HCT116 (cell line): ENCODE data around the gene RHEX.

Experiments used
- EZH2 ChIP-seq: fragments of 200-600 bp; sonication (generic); IDR thresholded peaks from 2 replicates; pipeline ENCODE4 v1.6.1; 2017; ENCODE audit warnings: antibody characterized with exemption, mixed run types
- EZH2phosphoT487 ChIP-seq: fragments of 200-600 bp; IDR thresholded peaks from 2 replicates; pipeline ENCODE4 v1.6.1; 2018; ENCODE audit warnings: antibody characterized with exemption, borderline replicate concordance
- POLR2A ChIP-seq: IDR thresholded peaks from 2 replicates; pipeline ENCODE4 v1.7.0; 2011; ENCODE audit warnings: borderline replicate concordance; ENCODE audit not compliant: insufficient read depth, insufficient read length; ENCODE audit errors: extremely low read depth
- TF ChIP-seq, protein P1 (sequence below), 3 experiments: fragments of 200-600 bp in 1 of 3; sonication (generic) in 1 of 3; IDR thresholded peaks in 2 of 3; conservative IDR thresholded peaks in 1 of 3; 2 replicates each; pipeline ENCODE4 v1.5.1; 2012 to 2017; ENCODE audit warnings: low read depth in 2 of 3, low read length in 2 of 3, antibody characterized with exemption in 1 of 3, borderline replicate concordance in 1 of 3, control low read depth in 1 of 3, mild to moderate bottlenecking in 1 of 3, mixed read lengths in 1 of 3, mixed run types in 1 of 3, moderate library complexity in 1 of 3; ENCODE audit not compliant: insufficient read depth in 1 of 3

GRCh38 chr1:206021626-206022365 lies 31.2 kb upstream of the RHEX start:
- TF ChIP-seq EZH2phosphoT487 (no peak), EZH2 (no peak), POLR2A (no peak)
- TF ChIP-seq, protein P1, sequence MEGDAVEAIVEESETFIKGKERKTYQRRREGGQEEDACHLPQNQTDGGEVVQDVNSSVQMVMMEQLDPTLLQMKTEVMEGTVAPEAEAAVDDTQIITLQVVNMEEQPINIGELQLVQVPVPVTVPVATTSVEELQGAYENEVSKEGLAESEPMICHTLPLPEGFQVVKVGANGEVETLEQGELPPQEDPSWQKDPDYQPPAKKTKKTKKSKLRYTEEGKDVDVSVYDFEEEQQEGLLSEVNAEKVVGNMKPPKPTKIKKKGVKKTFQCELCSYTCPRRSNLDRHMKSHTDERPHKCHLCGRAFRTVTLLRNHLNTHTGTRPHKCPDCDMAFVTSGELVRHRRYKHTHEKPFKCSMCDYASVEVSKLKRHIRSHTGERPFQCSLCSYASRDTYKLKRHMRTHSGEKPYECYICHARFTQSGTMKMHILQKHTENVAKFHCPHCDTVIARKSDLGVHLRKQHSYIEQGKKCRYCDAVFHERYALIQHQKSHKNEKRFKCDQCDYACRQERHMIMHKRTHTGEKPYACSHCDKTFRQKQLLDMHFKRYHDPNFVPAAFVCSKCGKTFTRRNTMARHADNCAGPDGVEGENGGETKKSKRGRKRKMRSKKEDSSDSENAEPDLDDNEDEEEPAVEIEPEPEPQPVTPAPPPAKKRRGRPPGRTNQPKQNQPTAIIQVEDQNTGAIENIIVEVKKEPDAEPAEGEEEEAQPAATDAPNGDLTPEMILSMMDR (IDR thresholded peaks at IDR 0.05 in 2 of 3, conservative IDR thresholded peaks at IDR 0.05 in 1 of 3; ENCODE audit: borderline replicate concordance in 1 of 3, insufficient read depth in 1 of 3, low read depth in 2 of 3, low read length in 2 of 3) = no peak
